HEK293 (cell line): ENCODE measurements around the gene DPYD.

Source experiments
- CTCF ChIA-PET: fragments of 350-600 bp; formaldehyde crosslinking; extraction: SDS; loops from one replicate; lab custom pipeline; 2021; ENCODE audit warnings: antibody characterized with exemption; lab: Yijun Ruan, JAX
- POLR2A ChIA-PET: fragments of 300-600 bp; formaldehyde crosslinking; extraction: SDS; loops from one replicate; lab custom pipeline; 2020; ENCODE audit warnings: antibody characterized with exemption, inconsistent platforms; lab: Yijun Ruan, JAX
- H3K27ac ChIP-seq: fragments of 200-500 bp; sonication (Bioruptor generic); 2 replicates; pipeline ENCODE4 v1.5.1; 2014; ENCODE audit warnings: low read depth, low read length, control low read depth, inconsistent platforms; ENCODE audit errors: extremely low read depth
- H3K36me3 ChIP-seq, 2 experiments: fragments of 200-500 bp in 1 of 2; sonication (Bioruptor generic) in 1 of 2; 1 replicate in 1 of 2; 2 replicates in 1 of 2; pipeline ENCODE4 v1.5.1; 2014 to 2017; ENCODE audit warnings: inconsistent platforms in 2 of 2, low read length in 2 of 2; ENCODE audit not compliant: control insufficient read depth in 2 of 2, insufficient read depth in 1 of 2
- H3K4me1 ChIP-seq: fragments of 200-500 bp; sonication (Bioruptor generic); 2 replicates; pipeline ENCODE4 v1.5.1; 2014; ENCODE audit warnings: mild to moderate bottlenecking, low read length, inconsistent platforms; ENCODE audit not compliant: control insufficient read depth, insufficient read depth
- H3K4me3 ChIP-seq: 2 replicates; pipeline ENCODE4 v1.5.1; 2011; ENCODE audit warnings: low read depth, mild to moderate bottlenecking, control low read depth, low read length, moderate library complexity
- H3K9me3 ChIP-seq: fragments of 200-500 bp; sonication (Bioruptor generic); 2 replicates; pipeline ENCODE4 v1.5.1; 2014; ENCODE audit warnings: low read depth, low read length, inconsistent platforms; ENCODE audit not compliant: control insufficient read depth, insufficient read depth
- BCL11B ChIP-seq: fragments of 450-650 bp; formaldehyde crosslinking; IDR thresholded peaks from 2 replicates; pipeline ENCODE4 v1.5.1; 2016; ENCODE audit warnings: low read depth, missing biosample characterization, missing genetic modification characterization
- IKZF3 ChIP-seq: fragments of 450-650 bp; IDR thresholded peaks from 2 replicates; pipeline ENCODE4 v1.5.0; 2018; ENCODE audit warnings: missing biosample characterization, mild to moderate bottlenecking, missing genetic modification characterization, moderate library complexity
- PRDM6 ChIP-seq: fragments of 450-650 bp; formaldehyde crosslinking; IDR thresholded peaks from 2 replicates; pipeline ENCODE4 v1.5.1; 2017; ENCODE audit warnings: missing biosample characterization, missing genetic modification characterization
- ZBTB11 ChIP-seq: fragments of 450-650 bp; formaldehyde crosslinking; conservative IDR thresholded peaks from 2 replicates; pipeline ENCODE4 v1.5.1; 2016; ENCODE audit warnings: low read depth, missing biosample characterization, missing genetic modification characterization
- ZNF174 ChIP-seq: fragments of 450-650 bp; formaldehyde crosslinking; IDR thresholded peaks from 2 replicates; pipeline ENCODE4 v1.5.0; 2017; ENCODE audit warnings: missing biosample characterization, mild to moderate bottlenecking, missing genetic modification characterization
- ZNF302 ChIP-seq: fragments of 450-650 bp; formaldehyde crosslinking; IDR thresholded peaks from 2 replicates; pipeline ENCODE4 v1.5.1; 2016; ENCODE audit warnings: missing biosample characterization, missing genetic modification characterization, low read depth
- ZNF449 ChIP-seq: fragments of 450-650 bp; formaldehyde crosslinking; IDR thresholded peaks from 2 replicates; pipeline ENCODE4 v1.5.1; 2017; ENCODE audit warnings: missing biosample characterization, mild to moderate bottlenecking, missing genetic modification characterization, moderate library complexity
- ZNF501 ChIP-seq: fragments of 450-650 bp; formaldehyde crosslinking; IDR thresholded peaks from 2 replicates; pipeline ENCODE4 v1.5.1; 2016; ENCODE audit warnings: missing biosample characterization, missing genetic modification characterization
- ZNF513 ChIP-seq: fragments of 450-650 bp; IDR thresholded peaks from 2 replicates; pipeline ENCODE4 v1.5.1; 2018; ENCODE audit warnings: missing biosample characterization, missing genetic modification characterization
- ZNF518A ChIP-seq: fragments of 450-650 bp; formaldehyde crosslinking; conservative IDR thresholded peaks from 2 replicates; pipeline ENCODE4 v1.5.1; 2016; ENCODE audit warnings: low read depth, missing biosample characterization, missing genetic modification characterization
- ZNF548 ChIP-seq: fragments of 450-650 bp; formaldehyde crosslinking; IDR thresholded peaks from 2 replicates; pipeline ENCODE4 v1.5.1; 2016; ENCODE audit warnings: missing biosample characterization, missing genetic modification characterization
- ZNF558 ChIP-seq: fragments of 450-650 bp; formaldehyde crosslinking; IDR thresholded peaks from 2 replicates; pipeline ENCODE4 v1.5.1; 2016; ENCODE audit warnings: missing biosample characterization, missing genetic modification characterization
- ZNF621 ChIP-seq: fragments of 450-650 bp; formaldehyde crosslinking; IDR thresholded peaks from 2 replicates; pipeline ENCODE4 v1.5.1; 2017; ENCODE audit warnings: missing biosample characterization, missing genetic modification characterization
- ZNF692 ChIP-seq: fragments of 450-650 bp; formaldehyde crosslinking; IDR thresholded peaks from 2 replicates; pipeline ENCODE4 v1.5.1; 2016; ENCODE audit warnings: missing biosample characterization, missing genetic modification characterization

DPYD gene

GRCh38 chr1:97077221-97077620 lies 843.6 kb downstream of the DPYD start:
- Histone ChIP-seq H3K4me1 (no peaks in the 10 kb centered on the region), H3K4me3 (no peak overlapping the region), H3K36me3 (no peaks in the 10 kb centered on the region), H3K9me3 (no peaks in the 10 kb centered on the region), H3K27ac (no peak overlapping the region)
- TF ChIP-seq ZNF449, result no peak
- no peak for TF ChIP-seq ZNF513 (tag by site-specific recombination)
- TF ChIP-seq ZNF558, result no peak
- TF ChIP-seq BCL11B (tag by site-specific recombination), result no peak
- no peak for TF ChIP-seq ZBTB11
- TF ChIP-seq IKZF3 (tag by site-specific recombination), result no peak
- no peak for TF ChIP-seq ZNF501 (tag by site-specific recombination)
- no peak for TF ChIP-seq ZNF174 (tag by site-specific recombination)
- no peak for TF ChIP-seq ZNF302 (tag by site-specific recombination)
- TF ChIP-seq ZNF621, result no peak
- no peak for TF ChIP-seq ZNF692 (tag by site-specific recombination)
- no peak for TF ChIP-seq PRDM6 (tag by site-specific recombination)
- no peak for TF ChIP-seq ZNF548
- no peak for TF ChIP-seq ZNF518A (tag by site-specific recombination)
- CTCF ChIA-PET, result interaction anchor here (1.2 kb wide), 1 partner anchor 527 kb away, joined by 3 read pairs; no protein-coding TSS in a partner anchor
- POLR2A ChIA-PET, result no interaction called here
